ENCODE results near the gene USP21. TPM values are rescaled to one million over a fixed set of nuclear protein-coding genes. Genes with fewer than 3 reads are reported as not detected.

The USP21 gene, protein sequence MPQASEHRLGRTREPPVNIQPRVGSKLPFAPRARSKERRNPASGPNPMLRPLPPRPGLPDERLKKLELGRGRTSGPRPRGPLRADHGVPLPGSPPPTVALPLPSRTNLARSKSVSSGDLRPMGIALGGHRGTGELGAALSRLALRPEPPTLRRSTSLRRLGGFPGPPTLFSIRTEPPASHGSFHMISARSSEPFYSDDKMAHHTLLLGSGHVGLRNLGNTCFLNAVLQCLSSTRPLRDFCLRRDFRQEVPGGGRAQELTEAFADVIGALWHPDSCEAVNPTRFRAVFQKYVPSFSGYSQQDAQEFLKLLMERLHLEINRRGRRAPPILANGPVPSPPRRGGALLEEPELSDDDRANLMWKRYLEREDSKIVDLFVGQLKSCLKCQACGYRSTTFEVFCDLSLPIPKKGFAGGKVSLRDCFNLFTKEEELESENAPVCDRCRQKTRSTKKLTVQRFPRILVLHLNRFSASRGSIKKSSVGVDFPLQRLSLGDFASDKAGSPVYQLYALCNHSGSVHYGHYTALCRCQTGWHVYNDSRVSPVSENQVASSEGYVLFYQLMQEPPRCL
- 10 to 100 TPM; 13.3 to 25.3 (median 16.3) TPM for total RNA-seq

DNA sequence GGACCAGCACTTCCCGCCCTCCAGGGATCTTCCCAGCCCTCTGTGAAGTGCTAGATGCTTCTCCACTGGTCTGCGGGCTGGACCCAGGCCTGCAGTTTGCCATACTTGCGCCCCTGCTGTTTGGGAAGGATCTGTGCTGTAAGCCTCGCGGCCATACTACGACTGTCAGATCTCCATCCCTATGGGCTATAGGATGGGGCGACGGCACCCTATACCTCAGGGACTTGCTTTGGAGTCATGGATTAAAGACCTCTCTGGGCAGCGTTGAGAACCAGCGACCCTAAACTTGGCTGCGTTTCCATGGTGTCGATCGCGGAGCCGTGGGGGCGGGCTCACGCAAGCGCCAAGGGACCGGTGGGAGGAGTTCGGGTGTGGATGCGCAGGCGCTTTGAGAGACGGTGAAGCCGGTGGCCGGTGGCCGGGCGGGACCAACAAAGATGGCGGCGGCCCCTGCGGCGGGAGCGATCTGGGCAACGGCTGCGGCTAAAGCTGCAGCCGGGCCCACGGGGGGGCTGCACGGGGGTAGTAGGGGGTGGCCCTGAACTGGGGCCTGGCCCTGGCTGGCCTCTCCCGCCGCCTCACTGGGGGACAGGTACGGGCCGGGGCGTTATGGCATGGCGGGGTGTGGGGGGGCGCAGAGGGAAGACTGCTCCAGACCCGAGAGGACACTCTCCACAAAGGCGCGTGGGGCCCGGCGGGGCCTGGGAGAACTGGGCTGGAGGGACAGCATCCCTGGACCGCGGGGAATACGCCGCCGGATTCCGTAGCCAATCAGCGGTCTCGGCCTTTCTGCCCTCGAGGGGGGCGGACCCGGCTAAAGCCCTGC, at the start of gene USP21:
Gene USP21 (plus strand): TSS at position 414 of the 826 bp plus-strand sequence. CDS start 1,141 bp downstream, outside the sequence.
- Histone ChIP-seq H3K36me3 (peaks cover 5 to 58% (median 41%) of the 10 kb centered on the region in 4 donors), H3K27me3 (no peaks in the 10 kb centered on the region), H3K27ac (replicated peaks in 1 of 4) (peak within 1 kb of the TSS; percentile 87 to 90 (median 88)), H3K4me1 (peaks cover 35 to 56% (median 46%) of the 10 kb centered on the region in 4 donors), H3K9me3 (no peaks in the 10 kb centered on the region), H3K4me3 (peak within 1 kb of the TSS; percentile 81 to 88 (median 86))
- intact Hi-C loops (cut with DNase I) = no loop called here
- TF ChIP-seq POLR2AphosphoS5 (IDR thresholded peaks at IDR 0.05) = peak; percentile 81 to 85
- peak in 2 of 3 experiments; percentile 24 to 47 for TF ChIP-seq CTCF (IDR thresholded peaks at IDR 0.05)
- no peak for TF ChIP-seq EP300 (IDR thresholded peaks at IDR 0.05)
- no peak for TF ChIP-seq POLR2A (IDR thresholded peaks at IDR 0.05; ENCODE audit: low read depth)
- under 1% methylated on average over 36 of the region's 60 CpGs for WGBS
- peak; percentile 98 for DNase-seq (ENCODE audit: extremely low spot score)

- Histone ChIP-seq H3K9me3 (no peaks in the 10 kb centered on the region), H3K4me1 (peaks cover 21 to 39% (median 31%) of the 10 kb centered on the region in 4 donors), H3K27ac (replicated peaks in 1 of 4) (no peak overlapping the region), H3K27me3 (no peaks in the 10 kb centered on the region), H3K36me3 (peaks cover 3 to 23% (median 6%) of the 10 kb centered on the region in 4 donors), H3K4me3 (no peak overlapping the region)
- 93% methylated on average over 3 of the region's 3 CpGs for WGBS
- no peak for TF ChIP-seq EP300 (IDR thresholded peaks at IDR 0.05)
- TF ChIP-seq POLR2A (IDR thresholded peaks at IDR 0.05; ENCODE audit: low read depth) = no peak
- DNase-seq (ENCODE audit: extremely low spot score) = no peak
- intact Hi-C loops (cut with DNase I) = loop anchor here (10.0 kb wide), 1 partner anchor 276 kb away; no protein-coding TSS in a partner anchor
Observed at GRCh38 chr1:161111117-161111516, 48.2 kb upstream of the USP21 start.

DNA sequence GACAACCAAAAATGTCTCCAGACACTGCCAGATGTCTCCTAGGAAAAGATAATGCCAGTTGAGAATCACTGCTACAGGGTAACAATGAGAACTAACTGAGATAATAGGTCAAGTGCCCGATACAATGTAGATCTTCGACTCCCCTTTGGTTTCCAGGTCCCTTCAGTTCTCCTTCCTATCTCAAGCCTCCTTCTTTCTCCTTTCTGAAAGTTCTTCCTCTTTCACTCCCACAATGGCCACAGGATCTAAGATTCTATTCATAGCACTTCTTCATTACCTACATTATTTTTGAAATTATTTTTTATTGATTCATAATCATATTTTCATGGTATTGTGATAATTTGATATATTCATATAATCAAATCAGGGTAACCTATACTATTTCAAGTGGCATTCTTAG, 47.8 kb upstream of the USP21 start:
- Histone ChIP-seq H3K4me3 (no peak overlapping the region), H3K36me3 (peaks cover 3 to 23% (median 6%) of the 10 kb centered on the region in 4 donors), H3K4me1 (peaks cover 25 to 43% (median 34%) of the 10 kb centered on the region in 4 donors), H3K27ac (replicated peaks in 1 of 4) (no peak overlapping the region), H3K27me3 (no peaks in the 10 kb centered on the region), H3K9me3 (no peaks in the 10 kb centered on the region)
- TF ChIP-seq CTCF (IDR thresholded peaks at IDR 0.05) (no peak), EP300 (IDR thresholded peaks at IDR 0.05) (no peak), POLR2AphosphoS5 (IDR thresholded peaks at IDR 0.05) (no peak), POLR2A (IDR thresholded peaks at IDR 0.05; ENCODE audit: low read depth) (no peak)
- intact Hi-C loops (cut with DNase I) = loop anchor here (10.0 kb wide), 1 partner anchor 277 kb away; no protein-coding TSS in a partner anchor
- DNase-seq (ENCODE audit: extremely low spot score) = no peak
- WGBS = 88% methylated on average over 2 of the region's 2 CpGs

- Histone ChIP-seq H3K27ac (replicated peaks in 1 of 4) (no peak overlapping the region), H3K36me3 (peaks cover 3 to 21% (median 6%) of the 10 kb centered on the region in 4 donors), H3K9me3 (no peaks in the 10 kb centered on the region), H3K4me3 (no peak overlapping the region), H3K27me3 (no peaks in the 10 kb centered on the region), H3K4me1 (peaks cover 39 to 57% (median 47%) of the 10 kb centered on the region in 4 donors)
- no peak for DNase-seq (ENCODE audit: extremely low spot score)
- WGBS = 68% methylated on average over 1 of the region's 1 CpG
- TF ChIP-seq POLR2AphosphoS5 (IDR thresholded peaks at IDR 0.05) (no peak), POLR2A (IDR thresholded peaks at IDR 0.05; ENCODE audit: low read depth) (no peak), EP300 (IDR thresholded peaks at IDR 0.05) (no peak), CTCF (IDR thresholded peaks at IDR 0.05) (no peak)
- intact Hi-C loops (cut with DNase I) = loop anchor here (10.0 kb wide), 1 partner anchor 279 kb away; no protein-coding TSS in a partner anchor
Observed at GRCh38 chr1:161113915-161114314, 45.4 kb upstream of the USP21 start.

Data from esophagus muscularis mucosa (tissue), 4 donors.